HG03469 (cell line): ENCODE measurements around the gene PPP2R5B.

ENCODE experiments used
- ATAC-seq: cut with Tn5 transposase; IDR thresholded peaks from one replicate; pipeline ENCODE4 v1.9.1; 2021; ENCODE audit warnings: mild to moderate bottlenecking, moderate library complexity, moderate number of reproducible peaks; ENCODE audit not compliant: unreplicated experiment

The PPP2R5B gene

GRCh38 chr11:64888729-64889511, 35.6 kb upstream of the PPP2R5B start:
- no peak for ATAC-seq

- ATAC-seq, result no peak
These were observed 34.0 kb upstream of the PPP2R5B start for GRCh38 chr11:64890522-64890939.

GRCh38 chr11:64891215-64891848, 33.2 kb upstream of the PPP2R5B start:
- no peak for ATAC-seq

- ATAC-seq, result no peak
These were observed 32.6 kb upstream of the PPP2R5B start for GRCh38 chr11:64891880-64892279.

DNA sequence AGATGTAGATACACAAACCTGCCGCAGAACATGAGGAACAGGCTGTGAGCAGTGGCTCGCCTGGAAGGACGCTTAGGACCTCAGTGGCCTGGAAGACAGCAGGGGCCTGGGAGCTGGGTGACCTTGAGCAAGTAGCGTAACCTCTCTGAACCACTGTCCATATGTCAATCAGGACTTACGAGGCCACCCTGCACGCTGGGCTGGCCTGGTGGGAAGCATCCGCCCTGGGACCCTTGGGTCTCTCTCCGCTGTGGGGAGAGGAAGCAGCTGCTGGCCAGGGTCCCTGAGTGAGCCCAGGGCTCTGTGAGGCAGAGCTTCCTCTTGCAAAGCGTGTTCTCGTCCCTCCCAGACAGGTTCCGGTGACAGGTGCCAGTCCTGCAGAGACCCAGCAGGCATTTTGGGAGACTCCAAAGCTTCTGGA, 32.1 kb upstream of the PPP2R5B start:
- no peak for ATAC-seq

GRCh38 chr11:64892838-64893193, 31.7 kb upstream of the PPP2R5B start:
- no peak for ATAC-seq

DNA sequence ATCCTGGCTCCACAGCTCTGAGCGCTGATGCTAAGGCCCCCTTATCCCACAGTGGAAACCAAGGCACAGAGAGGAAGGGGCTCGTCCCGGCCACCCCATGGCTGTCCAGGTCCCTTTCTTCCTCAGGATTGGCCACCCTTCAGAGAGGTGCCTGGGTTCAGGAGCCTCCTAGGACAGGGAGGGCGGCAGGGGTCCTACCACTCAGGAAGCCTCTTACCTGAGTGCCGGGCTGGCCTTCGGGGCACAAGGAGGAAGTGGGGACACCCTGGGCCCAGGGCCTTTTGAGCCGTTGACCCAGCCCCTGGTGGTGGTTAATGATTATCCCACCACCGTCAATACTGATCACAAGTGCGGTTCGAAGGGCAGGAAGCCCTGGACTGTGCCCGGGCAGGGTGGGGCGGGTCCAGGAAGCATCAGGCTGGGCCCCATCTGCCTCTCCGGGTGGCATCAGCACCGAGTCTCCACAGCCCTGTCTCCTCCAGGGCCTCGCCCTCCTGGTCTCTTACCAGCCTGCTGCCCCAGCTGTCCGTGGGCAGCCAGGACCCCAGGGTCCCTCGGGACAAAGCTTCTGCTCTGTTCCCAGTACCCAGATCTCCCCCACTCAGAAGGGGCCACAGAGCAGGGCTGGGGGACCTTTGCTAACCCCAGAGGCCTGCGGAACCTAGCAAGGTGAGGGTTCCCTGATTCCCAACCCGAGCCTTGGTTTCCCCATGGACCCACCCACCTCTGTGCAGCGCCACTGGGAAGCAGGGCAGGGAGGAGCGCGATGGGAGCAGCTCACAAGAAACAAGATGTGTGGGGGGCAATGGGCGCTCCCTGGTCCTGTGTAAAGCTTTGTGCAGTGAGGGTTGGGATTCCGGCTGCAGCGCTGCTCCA, 31.1 kb upstream of the PPP2R5B start:
- ATAC-seq, result no peak

- no peak for ATAC-seq
These were observed 30.2 kb upstream of the PPP2R5B start for GRCh38 chr11:64894070-64894811.

DNA sequence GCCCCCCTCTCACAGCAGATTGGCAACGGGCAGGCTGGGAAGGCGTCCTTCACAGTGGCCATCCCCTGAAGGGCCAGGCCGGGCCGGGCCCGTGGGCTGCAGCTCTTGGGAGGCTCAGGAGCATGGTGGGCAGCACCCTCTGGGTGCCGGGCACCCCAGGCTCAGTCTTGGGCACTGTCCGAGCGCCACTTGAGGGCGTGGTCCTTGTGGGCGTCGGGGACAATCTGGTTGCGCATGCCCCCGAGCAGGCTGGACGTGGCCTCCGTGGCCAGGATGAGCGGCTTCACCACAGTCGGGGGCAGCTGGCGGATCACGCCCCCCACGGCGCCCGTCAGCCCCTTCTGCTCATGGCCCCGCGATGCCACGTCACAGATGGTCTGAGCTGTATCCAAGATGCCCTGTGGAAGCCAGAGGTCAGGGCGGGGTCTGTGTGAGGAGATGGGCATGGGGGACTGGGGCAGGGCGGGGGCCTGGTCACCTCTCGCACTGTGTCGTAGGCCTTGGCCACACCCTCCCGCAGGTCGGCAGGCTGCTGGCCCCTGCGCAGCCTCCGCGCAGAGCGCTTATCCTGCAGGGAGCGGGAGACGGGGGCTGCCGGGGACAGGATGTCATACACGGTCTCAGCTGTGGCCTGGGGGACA, 29.6 kb upstream of the PPP2R5B start:
- ATAC-seq, result no peak

DNA sequence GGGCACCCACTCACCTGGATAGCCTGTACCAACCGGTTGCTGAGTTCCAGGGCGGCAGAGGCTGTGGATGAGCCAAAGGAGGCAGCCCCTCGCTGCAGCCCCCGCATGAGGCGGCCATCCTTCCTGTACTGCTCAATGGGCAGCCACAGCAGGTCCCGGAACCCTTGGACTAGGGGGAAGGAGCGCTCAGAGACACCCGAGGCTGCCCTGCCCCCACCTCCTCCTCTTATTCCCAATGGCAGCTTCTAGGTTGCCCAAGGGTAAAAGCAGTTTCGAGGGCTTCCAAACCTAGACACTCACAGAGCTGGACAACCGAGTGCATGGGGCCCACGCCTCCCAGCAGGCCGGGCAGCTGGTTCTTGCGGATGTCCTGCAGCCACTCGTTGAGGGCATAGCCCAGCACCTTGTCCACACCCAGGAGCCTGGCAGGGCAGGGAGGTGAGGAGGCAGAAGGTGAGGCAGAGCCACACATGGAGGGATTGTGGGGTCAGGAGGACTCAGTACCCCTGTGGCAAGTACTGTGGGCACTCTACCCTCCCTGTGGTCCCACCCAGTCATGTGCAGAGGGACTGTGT, 28.0 kb upstream of the PPP2R5B start:
- no peak for ATAC-seq

GRCh38 chr11:64897381-64898075, 27.0 kb upstream of the PPP2R5B start:
- ATAC-seq, result no peak

- no peak for ATAC-seq
These were observed 26.4 kb upstream of the PPP2R5B start for GRCh38 chr11:64898076-64898445.

- no peak for ATAC-seq
These were observed 25.9 kb upstream of the PPP2R5B start for GRCh38 chr11:64898541-64898940.

- ATAC-seq, result no peak
These were observed 24.2 kb upstream of the PPP2R5B start for GRCh38 chr11:64900263-64900678.

- no peak for ATAC-seq
These were observed 23.7 kb upstream of the PPP2R5B start for GRCh38 chr11:64900774-64901173.

GRCh38 chr11:64902102-64902900, 22.2 kb upstream of the PPP2R5B start:
- ATAC-seq, result no peak

- ATAC-seq, result no peak
These were observed 21.1 kb upstream of the PPP2R5B start for GRCh38 chr11:64903291-64903833.

DNA sequence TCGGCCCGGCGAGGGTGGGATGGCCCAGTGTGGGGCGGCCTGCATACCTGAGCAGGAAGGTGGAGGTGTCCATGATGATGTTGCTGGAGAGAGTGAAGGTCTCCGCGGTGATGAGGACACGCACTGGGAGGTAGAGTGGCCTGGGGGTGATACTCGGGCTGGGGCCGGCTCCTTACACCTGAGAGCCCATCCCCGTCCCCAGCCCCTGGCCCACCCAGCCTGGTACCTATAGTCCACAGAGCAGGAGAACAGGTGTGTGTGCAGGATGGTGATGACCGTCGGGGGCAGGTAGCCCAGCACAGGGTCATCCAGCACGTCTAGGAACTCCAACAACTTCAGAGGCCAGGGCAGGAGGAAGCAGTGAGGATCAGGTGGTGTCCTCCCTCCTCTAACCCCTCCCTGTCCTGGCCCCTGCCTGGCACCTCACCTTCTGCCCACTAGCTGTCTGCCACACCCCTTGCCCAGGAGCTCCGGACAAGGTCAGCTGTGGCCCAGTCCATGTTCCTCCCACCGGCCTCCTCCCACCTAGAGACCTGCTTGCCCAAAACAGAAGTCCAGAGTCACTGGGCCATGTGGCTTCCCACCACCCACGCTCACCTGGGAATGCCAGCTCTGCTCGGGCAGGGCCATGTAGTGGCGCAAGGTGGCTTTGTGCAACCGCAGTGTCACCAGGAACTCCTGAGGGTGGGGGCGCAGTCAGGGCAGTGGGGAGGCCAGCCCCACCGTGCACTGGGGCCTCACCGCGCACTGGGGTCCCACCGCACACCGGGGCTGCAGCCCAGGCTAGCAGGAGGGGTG, 18.8 kb upstream of the PPP2R5B start:
- no peak for ATAC-seq
